CD4-positive, CD25-positive, alpha-beta regulatory T cell (primary cell): ENCODE results near the gene PRR16. TPM values are rescaled to one million over a fixed set of nuclear protein-coding genes. Genes with fewer than 3 reads are reported as not detected.

ENCODE experiments used
- ATAC-seq, 2 donors: fragments of 150-1000 bp; cut with Tn5 transposase; one replicate each; pipeline ENCODE4 v1.10.0; 2021; ENCODE audit warnings: low read depth in 2 of 2, moderate number of reproducible peaks in 2 of 2, moderate library complexity in 1 of 2
- DNase-seq, 3 donors: peaks; one replicate each; pipeline versions ENCODE4 v3.0.0 to v3.0.0-alpha.2; 2012 to 2022; ENCODE audit warnings: mixed read lengths in 1 of 3
- H3K27ac ChIP-seq: one replicate; pipeline ENCODE4 v1.7.0; 2013; ENCODE audit warnings: mild to moderate bottlenecking, low read length; ENCODE audit not compliant: insufficient read depth, poor library complexity, severe bottlenecking
- H3K27me3 ChIP-seq: one replicate; pipeline ENCODE4 v1.7.0; 2013; ENCODE audit warnings: low read length; ENCODE audit not compliant: control insufficient read depth, insufficient read depth
- H3K36me3 ChIP-seq: one replicate; pipeline ENCODE4 v1.7.0; 2013; ENCODE audit warnings: mild to moderate bottlenecking, low read length, moderate library complexity; ENCODE audit not compliant: control insufficient read depth, insufficient read depth
- H3K4me1 ChIP-seq: 2 replicates; pipeline ENCODE4 v1.7.0; 2013; ENCODE audit warnings: mild to moderate bottlenecking, low read length; ENCODE audit not compliant: insufficient read depth, control insufficient read depth, poor library complexity, severe bottlenecking
- H3K4me3 ChIP-seq: one replicate; pipeline ENCODE4 v1.7.0; 2013; ENCODE audit warnings: low read depth, mild to moderate bottlenecking, low read length, moderate library complexity
- H3K9me3 ChIP-seq, 2 experiments: 1 replicate in 1 of 2; 2 replicates in 1 of 2; pipeline ENCODE4 v1.7.0; 2013; ENCODE audit warnings: low read length in 2 of 2, mild to moderate bottlenecking in 1 of 2, moderate library complexity in 1 of 2; ENCODE audit not compliant: control insufficient read depth in 2 of 2
- H3K27ac Mint-ChIP-seq, 3 donors: one replicate each; pipeline ENCODE4 v1.8.0; 2020 to 2022; ENCODE audit warnings: mild to moderate bottlenecking in 3 of 3, mixed read lengths in 3 of 3, moderate library complexity in 2 of 3
- H3K27me3 Mint-ChIP-seq: one replicate; pipeline ENCODE4 v1.8.0; 2022; ENCODE audit warnings: mild to moderate bottlenecking, mixed read lengths
- H3K36me3 Mint-ChIP-seq: one replicate; pipeline ENCODE4 v1.8.0; 2020; ENCODE audit warnings: mixed read lengths
- H3K4me1 Mint-ChIP-seq, 4 donors: one replicate each; pipeline ENCODE4 v1.8.0; 2020 to 2022; ENCODE audit warnings: mixed read lengths in 4 of 4, mild to moderate bottlenecking in 1 of 4
- H3K4me3 Mint-ChIP-seq, 4 donors: one replicate each; pipeline ENCODE4 v1.8.0; 2020 to 2022; ENCODE audit warnings: mild to moderate bottlenecking in 4 of 4, mixed read lengths in 4 of 4, moderate library complexity in 3 of 4
- H3K9me3 Mint-ChIP-seq, 7 donors: one replicate each; pipeline ENCODE4 v1.8.0; 2020 to 2022; ENCODE audit warnings: mixed read lengths in 7 of 7, mild to moderate bottlenecking in 3 of 7, moderate library complexity in 2 of 7
- polyA plus RNA-seq, 4 donors: library from polyadenylated mRNA; unstranded; fragments of 300-500 nt; fragmentation: Illumina TruSeq; gene quantifications; one replicate each; pipeline ENCODE4 v1.2.3, GENCODE V29; 2021
- total RNA-seq: library from RNA; stranded (reverse); gene quantifications from one replicate; pipeline ENCODE4 v1.2.3, GENCODE V29; 2022

PRR16 gene
- total and polyA plus RNA-seq, 5 donors from 2014 or later = not detected

DNA sequence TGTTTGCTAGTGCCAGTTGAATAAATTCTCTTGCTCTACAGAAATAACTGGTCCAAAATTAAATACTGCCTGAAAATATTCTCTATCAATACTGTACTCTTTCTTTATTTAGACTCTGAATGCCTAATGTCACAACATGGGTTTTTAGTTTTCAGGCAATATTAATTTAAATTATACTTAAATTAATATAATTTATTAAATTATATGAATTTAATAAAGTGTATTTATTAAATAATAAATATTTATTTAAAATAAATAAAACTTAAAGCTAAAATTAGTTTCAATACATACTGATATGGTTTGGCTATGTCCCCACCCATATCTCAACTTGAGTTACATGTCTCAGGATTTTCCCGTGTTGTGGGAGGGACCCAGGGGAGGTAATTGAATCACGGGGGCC, 146.0 kb downstream of the PRR16 start:
- H3K27ac ChIP-seq = no peak overlapping the region
- no peaks in the 10 kb centered on the region for H3K9me3 ChIP-seq
- DNase-seq (no peak), ATAC-seq (no peak)
- no peaks in the 10 kb centered on the region for H3K27me3 ChIP-seq
- H3K4me3 ChIP-seq = no peak overlapping the region
- Mint-ChIP-seq H3K27ac (no peak overlapping the region), H3K9me3 (peaks cover 0 to 15% (median 5%) of the 10 kb centered on the region in 7 donors), H3K4me1 (no peaks in the 10 kb centered on the region), H3K36me3 (no peaks in the 10 kb centered on the region), H3K27me3 (no peaks in the 10 kb centered on the region), H3K4me3 (no peak overlapping the region)
- no peaks in the 10 kb centered on the region for H3K36me3 ChIP-seq
- H3K4me1 ChIP-seq = no peaks in the 10 kb centered on the region

DNA sequence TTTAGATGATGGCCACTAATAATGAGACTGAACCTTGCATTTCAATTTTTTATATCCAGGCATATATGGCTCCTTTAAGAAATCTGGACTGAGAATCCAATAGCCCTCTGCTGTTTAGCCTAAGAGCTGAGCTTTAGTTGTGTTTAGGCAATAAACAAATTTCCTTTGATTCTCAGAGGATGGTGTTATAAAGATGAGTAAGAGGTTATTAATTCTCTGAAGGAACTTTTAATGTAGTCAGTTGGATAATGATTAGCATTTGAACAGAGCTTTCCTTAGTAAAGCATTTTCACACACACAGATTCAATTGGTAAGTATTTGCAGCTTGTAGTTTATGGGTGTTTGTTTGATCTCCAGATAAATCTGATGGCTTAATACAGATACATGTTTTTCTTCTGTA, 149.6 kb downstream of the PRR16 start:
- ATAC-seq (no peak), DNase-seq (no peak)
- no peaks in the 10 kb centered on the region for H3K4me1 Mint-ChIP-seq
- peaks cover 0 to 16% (median 3%) of the 10 kb centered on the region in 7 donors for H3K9me3 Mint-ChIP-seq
- H3K36me3 Mint-ChIP-seq = no peaks in the 10 kb centered on the region
- H3K36me3 ChIP-seq = no peaks in the 10 kb centered on the region
- H3K4me3 Mint-ChIP-seq = no peak overlapping the region
- H3K27ac ChIP-seq = no peak overlapping the region
- H3K27ac Mint-ChIP-seq = no peak overlapping the region
- H3K27me3 Mint-ChIP-seq = no peaks in the 10 kb centered on the region
- no peaks in the 10 kb centered on the region for H3K27me3 ChIP-seq
- no peaks in the 10 kb centered on the region for H3K9me3 ChIP-seq
- H3K4me1 ChIP-seq = no peaks in the 10 kb centered on the region
- H3K4me3 ChIP-seq = no peak overlapping the region

DNA sequence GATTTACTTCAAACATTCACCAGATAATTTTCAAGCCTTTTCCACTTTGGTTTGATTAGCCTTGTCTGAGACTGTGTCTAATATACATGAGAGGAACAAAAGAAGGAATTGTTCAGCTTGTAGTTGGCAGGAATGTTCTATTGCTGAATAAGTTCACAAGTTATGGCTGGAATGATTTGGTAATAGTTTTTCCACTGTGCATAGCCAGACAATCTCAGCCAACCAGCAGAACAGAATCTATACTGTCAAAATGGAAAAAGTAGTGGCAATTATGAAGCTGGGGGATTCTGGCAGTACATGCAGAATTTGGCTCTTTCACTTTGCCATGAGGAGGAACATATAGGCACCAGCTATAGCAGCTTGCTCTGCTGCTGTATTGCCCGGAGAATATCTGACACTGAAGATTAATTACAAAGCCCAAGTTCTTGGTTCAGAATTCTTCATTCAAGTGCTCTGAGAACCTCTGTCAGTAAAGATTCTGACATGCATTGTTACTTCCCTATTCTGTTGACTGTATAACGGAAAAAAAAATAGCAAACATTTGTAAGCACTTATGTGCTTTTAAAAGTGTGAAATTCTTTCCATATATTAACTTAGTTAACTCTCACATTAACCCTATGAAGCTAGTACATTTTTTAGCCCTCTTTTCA, 150.6 kb downstream of the PRR16 start:
- H3K27me3 Mint-ChIP-seq = no peaks in the 10 kb centered on the region
- no peak overlapping the region for H3K4me3 Mint-ChIP-seq
- Histone ChIP-seq H3K27ac (no peak overlapping the region), H3K36me3 (no peaks in the 10 kb centered on the region), H3K4me3 (no peak overlapping the region), H3K4me1 (no peaks in the 10 kb centered on the region), H3K27me3 (no peaks in the 10 kb centered on the region), H3K9me3 (no peaks in the 10 kb centered on the region)
- no peaks in the 10 kb centered on the region for H3K4me1 Mint-ChIP-seq
- no peaks in the 10 kb centered on the region for H3K36me3 Mint-ChIP-seq
- H3K9me3 Mint-ChIP-seq = peaks cover 0 to 16% (median 3%) of the 10 kb centered on the region in 7 donors
- no peak overlapping the region for H3K27ac Mint-ChIP-seq
- no peak for DNase-seq
- ATAC-seq = no peak

DNA sequence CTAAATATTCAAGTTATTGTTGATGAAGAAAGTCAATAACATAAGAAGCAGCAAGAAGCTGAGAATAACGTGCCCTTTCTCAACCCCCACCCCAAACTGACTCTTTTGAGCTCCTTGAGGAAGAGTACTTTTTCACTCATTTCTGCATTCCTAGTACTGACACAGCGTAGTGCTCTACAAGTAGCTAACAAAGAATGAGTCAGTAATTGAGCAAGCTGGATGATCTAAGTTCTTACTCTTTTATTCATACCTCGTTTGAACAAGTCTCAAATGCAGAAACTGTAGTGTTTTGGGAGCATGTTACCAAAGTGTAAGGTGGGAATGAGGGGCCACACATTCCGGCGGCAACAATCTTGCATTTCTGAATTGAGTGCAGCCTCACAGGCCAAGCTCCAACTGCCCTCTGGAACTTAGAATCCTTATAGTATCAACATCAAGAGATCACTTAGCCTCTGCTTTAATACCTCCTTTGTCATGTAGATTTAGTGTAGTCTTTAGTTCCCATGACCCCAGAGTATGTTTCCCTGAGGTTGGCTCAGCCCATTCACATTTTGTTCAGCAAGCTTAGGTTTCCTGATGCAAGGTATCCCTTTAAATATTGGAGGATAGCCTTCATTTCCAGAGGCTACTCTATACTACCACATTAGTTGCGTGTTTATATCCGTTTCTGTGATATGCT, 152.0 kb downstream of the PRR16 start:
- peaks cover 0 to 16% (median 2%) of the 10 kb centered on the region in 7 donors for H3K9me3 Mint-ChIP-seq

DNA sequence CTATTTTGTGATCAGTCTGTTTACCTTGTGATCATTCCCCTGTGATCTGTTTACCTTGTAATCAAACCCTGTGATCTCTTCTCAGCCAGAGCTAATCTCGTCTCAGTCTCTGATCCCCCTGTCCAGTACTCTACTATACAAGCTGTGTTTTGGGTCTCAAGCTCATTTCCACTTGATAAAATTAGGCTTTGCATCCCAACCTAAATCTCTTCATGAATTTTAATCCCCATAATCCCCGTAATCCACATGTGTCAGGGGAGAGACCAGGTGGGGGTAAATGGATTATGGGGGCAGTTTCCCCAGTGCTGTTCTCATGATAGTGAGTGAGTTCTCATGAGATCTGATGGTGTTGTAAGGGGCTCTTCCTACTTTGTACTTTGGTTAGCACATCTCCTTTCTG, 157.2 kb downstream of the PRR16 start:
- H3K36me3 ChIP-seq = no peaks in the 10 kb centered on the region
- Mint-ChIP-seq H3K27me3 (no peaks in the 10 kb centered on the region), H3K4me3 (no peak overlapping the region), H3K27ac (no peak overlapping the region), H3K36me3 (no peaks in the 10 kb centered on the region), H3K9me3 (peaks cover 1 to 15% (median 9%) of the 10 kb centered on the region in 7 donors), H3K4me1 (no peaks in the 10 kb centered on the region)
- peaks cover 0 to 5% of the 10 kb centered on the region in 2 experiments for H3K9me3 ChIP-seq
- ATAC-seq (no peak), DNase-seq (no peak)
- no peaks in the 10 kb centered on the region for H3K4me1 ChIP-seq
- H3K4me3 ChIP-seq = no peak overlapping the region
- no peak overlapping the region for H3K27ac ChIP-seq
- no peaks in the 10 kb centered on the region for H3K27me3 ChIP-seq

More for the DNA sequence above, 152.0 kb downstream of the PRR16 start:
- Mint-ChIP-seq H3K27me3 (no peaks in the 10 kb centered on the region), H3K27ac (no peak overlapping the region), H3K4me3 (no peak overlapping the region), H3K4me1 (no peaks in the 10 kb centered on the region), H3K36me3 (no peaks in the 10 kb centered on the region)
- H3K4me1 ChIP-seq = no peaks in the 10 kb centered on the region
- no peak for DNase-seq
- no peak for ATAC-seq
- no peaks in the 10 kb centered on the region for H3K9me3 ChIP-seq
- no peaks in the 10 kb centered on the region for H3K27me3 ChIP-seq
- no peaks in the 10 kb centered on the region for H3K36me3 ChIP-seq
- no peak overlapping the region for H3K4me3 ChIP-seq
- no peak overlapping the region for H3K27ac ChIP-seq

DNA sequence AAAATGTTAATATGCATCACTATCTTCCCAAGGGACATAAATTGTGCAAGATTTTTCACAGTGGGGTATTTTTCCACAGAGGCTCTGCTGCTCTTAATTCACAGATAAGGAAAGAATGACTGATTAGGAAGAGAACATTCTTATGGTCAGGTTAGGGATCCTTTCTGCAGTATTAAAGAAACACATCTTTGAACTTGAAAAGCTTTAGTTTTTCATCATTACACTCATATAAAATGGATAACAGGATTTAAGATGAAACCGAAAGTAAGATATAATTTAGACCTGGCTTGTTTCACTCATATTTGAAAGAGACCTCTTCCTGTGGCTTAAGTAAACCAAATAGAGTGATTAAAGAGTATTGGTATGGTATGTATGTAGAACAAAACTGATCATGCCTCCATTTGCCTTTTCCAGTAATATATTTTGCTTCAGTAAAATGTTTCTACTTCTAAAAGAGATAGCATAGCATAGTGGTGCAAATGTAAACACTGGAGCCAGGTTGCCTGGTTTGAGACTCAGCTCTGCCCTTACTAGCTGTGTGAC, 160.0 kb downstream of the PRR16 start:
- Mint-ChIP-seq H3K4me3 (no peak overlapping the region), H3K4me1 (no peaks in the 10 kb centered on the region), H3K9me3 (peaks cover 1 to 12% (median 9%) of the 10 kb centered on the region in 7 donors), H3K27ac (no peak overlapping the region), H3K27me3 (no peaks in the 10 kb centered on the region), H3K36me3 (no peaks in the 10 kb centered on the region)
- Histone ChIP-seq H3K9me3 (peaks cover 0 to 5% of the 10 kb centered on the region in 2 experiments), H3K4me3 (no peak overlapping the region), H3K27me3 (no peaks in the 10 kb centered on the region), H3K27ac (no peak overlapping the region), H3K4me1 (no peaks in the 10 kb centered on the region), H3K36me3 (no peaks in the 10 kb centered on the region)
- ATAC-seq (no peak), DNase-seq (no peak)

DNA sequence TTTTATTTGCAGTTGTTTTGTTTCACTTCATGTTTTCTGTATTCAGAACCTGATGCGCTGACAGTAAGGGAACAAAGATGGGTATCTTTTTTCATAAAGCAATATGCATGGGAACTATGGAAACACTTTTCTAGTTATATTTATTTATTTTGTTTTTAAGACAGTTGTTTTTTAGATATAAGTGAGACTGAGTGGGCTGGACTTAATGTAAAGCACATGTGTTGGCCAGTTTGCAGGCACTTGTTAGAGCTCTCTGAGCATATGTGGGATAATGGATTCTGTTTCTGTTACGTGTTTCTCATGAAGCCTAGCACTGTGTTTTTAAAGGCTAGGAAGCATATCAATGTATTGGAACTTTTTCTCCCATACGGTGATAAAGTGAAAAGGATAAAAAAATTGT, 164.1 kb downstream of the PRR16 start:
- no peak overlapping the region for H3K4me3 Mint-ChIP-seq
- H3K36me3 Mint-ChIP-seq = no peaks in the 10 kb centered on the region
- no peaks in the 10 kb centered on the region for H3K27me3 ChIP-seq
- H3K4me3 ChIP-seq = no peak overlapping the region
- H3K36me3 ChIP-seq = no peaks in the 10 kb centered on the region
- DNase-seq (no peak), ATAC-seq (no peak)
- no peaks in the 10 kb centered on the region for H3K4me1 Mint-ChIP-seq
- H3K4me1 ChIP-seq = no peaks in the 10 kb centered on the region
- H3K27ac ChIP-seq = no peak overlapping the region
- peaks cover 2 to 19% (median 6%) of the 10 kb centered on the region in 7 donors for H3K9me3 Mint-ChIP-seq
- no peaks in the 10 kb centered on the region for H3K27me3 Mint-ChIP-seq
- H3K9me3 ChIP-seq = peaks cover 0 to 13% of the 10 kb centered on the region in 2 experiments
- no peak overlapping the region for H3K27ac Mint-ChIP-seq
